Right lobe of liver (tissue), 4 donors: ENCODE data around the gene SERPINI1.

ENCODE experiments used
- POLR2A ChIP-seq: fragments of 450-650 bp; IDR thresholded peaks from one replicate; pipeline ENCODE4 v1.6.1; 2017; ENCODE audit warnings: antibody characterized with exemption, mild to moderate bottlenecking
- TF ChIP-seq, protein P1 (sequence below), 4 donors: fragments of 200-600 bp in 3 of 4; fragments of 450-650 bp in 1 of 4; IDR thresholded peaks; one replicate each; pipeline versions ENCODE4 v1.5.1 to v1.8.0; 2016 to 2022; ENCODE audit warnings: antibody characterized with exemption in 4 of 4, mild to moderate bottlenecking in 2 of 4
- donor health status: DM: no; HTN: no; CAD: no.
- donor health status: DM: no; HTN: no; CAD: no.
- donor health status: DM: no; HTN: yes; CAD: no.

DNA sequence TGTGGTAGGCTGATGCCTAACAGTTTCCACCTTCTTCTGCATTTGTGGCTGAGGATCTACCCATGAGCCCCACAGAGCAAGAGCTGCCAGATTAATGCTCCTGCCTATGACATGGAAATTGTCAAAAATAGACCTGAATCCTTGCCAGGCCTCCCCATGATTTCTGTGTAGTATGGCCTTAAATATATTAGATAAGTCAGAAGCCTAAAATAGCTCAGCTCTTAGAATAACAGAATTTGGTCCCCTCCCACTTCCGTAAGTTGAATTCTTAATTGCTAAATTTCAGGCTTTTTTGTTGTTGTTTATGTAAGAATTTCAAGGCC, 129.0 kb downstream of the SERPINI1 start:
- TF ChIP-seq POLR2A, result no peak
- TF ChIP-seq, protein P1, sequence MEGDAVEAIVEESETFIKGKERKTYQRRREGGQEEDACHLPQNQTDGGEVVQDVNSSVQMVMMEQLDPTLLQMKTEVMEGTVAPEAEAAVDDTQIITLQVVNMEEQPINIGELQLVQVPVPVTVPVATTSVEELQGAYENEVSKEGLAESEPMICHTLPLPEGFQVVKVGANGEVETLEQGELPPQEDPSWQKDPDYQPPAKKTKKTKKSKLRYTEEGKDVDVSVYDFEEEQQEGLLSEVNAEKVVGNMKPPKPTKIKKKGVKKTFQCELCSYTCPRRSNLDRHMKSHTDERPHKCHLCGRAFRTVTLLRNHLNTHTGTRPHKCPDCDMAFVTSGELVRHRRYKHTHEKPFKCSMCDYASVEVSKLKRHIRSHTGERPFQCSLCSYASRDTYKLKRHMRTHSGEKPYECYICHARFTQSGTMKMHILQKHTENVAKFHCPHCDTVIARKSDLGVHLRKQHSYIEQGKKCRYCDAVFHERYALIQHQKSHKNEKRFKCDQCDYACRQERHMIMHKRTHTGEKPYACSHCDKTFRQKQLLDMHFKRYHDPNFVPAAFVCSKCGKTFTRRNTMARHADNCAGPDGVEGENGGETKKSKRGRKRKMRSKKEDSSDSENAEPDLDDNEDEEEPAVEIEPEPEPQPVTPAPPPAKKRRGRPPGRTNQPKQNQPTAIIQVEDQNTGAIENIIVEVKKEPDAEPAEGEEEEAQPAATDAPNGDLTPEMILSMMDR (IDR thresholded peaks at IDR 0.05), result no peak
